NCI-H2107 (cell line): ENCODE measurements around the gene TUFM.
"Not testable (repeated sequence)": the region's sequence is repeated elsewhere in the genome, so short reads cannot be mapped to it uniquely, and the experiment has no call there.

ENCODE experiments used
- DNase-seq: peaks from one replicate; lab custom pipeline; 2025; lab: John Stamatoyannopoulos, UW

The TUFM gene

DNA sequence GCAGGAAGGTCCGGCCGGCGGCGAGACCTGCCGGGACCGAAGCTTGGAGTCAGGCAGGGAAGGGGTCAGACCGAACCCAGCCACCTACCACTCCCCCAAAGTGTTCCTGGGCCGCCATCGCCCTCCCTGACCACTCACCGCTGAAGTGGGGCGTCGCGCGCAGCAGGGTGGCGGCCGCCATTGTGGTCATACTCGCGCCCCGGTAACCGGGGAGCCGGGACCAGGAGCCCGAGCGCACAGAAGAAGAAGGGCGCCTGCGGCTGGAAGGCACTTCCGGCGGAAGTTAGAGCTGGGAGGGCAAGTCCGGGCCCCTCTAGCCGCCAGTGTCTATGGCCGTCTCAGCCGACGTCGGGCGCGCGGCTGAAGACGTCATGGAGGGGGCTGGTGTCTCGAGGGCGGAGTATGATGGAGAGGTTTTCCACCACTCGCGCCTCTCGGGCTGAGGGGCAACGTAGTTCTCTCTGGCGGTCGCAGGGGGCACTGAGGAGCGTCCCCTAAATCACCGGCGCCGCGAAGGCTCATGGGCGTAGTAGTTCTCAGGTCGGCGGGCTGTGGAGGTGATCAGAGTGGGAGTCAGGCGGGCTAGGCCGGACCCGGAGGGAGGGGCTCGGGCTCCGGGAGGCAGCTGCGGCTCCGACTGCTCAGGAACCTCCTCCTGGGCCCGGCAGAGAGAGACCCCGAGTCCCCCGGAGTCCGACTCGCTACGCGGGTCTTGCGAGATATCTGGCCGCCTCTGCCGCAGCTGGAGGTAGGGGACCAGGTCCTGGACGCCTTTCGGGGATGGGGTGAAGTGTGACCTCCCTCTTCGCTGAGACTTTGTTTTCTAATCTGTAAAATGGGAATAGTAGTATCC lies at the start of gene TUFM:
TSS of gene TUFM (minus strand) at position 269 of the 853 bp plus-strand sequence. CDS start at position 190, 79 bp downstream.
- DNase-seq, result peak; percentile 95

DNA sequence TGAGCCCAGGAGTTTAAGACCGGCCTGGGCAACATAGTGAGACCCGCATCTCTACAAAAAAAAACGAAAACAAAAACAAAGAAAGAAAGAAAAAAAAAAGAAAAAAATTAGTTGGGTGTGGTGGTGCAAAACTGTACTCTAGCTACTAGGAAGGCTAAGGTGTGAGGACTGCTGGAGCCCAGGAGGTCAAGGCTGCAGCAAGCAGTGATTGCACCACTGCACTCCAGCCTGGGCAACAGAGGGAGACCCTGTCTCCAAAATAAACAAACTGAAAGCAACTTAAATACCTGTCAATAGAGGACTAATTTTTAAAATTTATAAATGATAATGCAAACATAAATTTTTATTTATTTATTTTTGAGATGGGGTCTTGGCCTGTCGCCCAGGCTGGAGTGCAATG lies 49.5 kb upstream of the TUFM start:
- no peak for DNase-seq

DNA sequence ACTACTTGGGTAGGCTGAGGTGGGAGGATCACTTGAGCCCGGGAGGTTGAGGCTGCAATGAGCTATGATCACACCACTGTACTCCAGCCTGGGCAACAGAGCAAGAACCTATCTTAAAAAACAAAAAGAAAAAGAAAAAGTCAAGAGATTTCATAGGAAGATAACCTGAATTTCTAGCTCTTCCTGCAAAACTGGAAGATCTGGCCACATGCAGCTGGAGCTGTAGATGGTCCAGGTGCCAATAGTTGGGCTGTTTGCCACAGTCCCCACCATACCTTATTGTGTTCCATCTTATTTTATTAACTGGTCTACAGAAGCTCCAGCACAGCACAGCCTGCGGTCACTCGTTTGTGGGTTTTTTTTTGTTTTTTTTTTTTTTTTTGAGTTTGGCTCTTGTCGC lies 47.1 kb upstream of the TUFM start:
- DNase-seq, result no peak

DNA sequence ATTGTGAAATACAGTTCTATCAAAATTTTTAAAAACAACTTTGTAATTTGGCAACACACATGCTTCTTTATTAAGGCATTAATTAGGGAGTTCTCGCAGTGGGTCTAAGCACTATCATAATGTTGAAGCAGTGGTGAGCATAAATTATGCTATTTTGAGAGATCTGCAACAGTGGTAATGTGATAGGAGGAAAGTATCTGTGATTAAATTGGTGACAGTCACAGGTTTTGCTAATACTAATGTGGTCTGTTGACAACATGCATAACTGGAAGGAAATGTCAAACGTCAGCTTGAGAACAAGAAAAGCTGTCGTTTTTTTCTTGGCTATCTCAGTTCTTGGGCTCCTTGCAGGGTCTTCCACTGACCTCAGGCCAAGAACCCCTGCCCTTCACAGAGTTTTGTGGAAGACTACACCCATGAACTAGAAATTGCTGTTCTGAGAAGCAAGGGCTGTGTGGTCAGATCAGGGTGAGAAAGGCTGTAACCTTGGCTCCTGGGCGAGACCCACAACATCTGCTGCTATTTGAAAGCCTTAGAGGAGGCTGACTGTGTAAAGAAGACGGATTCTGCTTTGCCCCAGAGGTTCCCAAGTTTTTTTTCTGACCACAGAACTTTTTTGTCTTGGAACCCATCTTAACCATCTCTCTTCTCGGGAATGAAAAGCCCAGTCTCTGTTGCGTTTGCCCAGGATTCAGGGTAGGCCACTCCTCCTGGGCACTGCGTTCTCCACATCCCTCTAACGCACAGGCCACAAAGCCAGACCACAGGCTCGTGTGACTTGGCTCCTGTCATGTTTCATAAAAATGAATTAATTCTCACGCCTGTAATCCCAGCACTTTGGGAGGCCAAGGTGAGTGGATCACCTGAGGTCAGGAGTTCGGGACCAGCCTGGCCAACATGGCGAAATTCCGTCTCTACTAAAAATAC lies 46.1 kb upstream of the TUFM start:
- no peak for DNase-seq

DNA sequence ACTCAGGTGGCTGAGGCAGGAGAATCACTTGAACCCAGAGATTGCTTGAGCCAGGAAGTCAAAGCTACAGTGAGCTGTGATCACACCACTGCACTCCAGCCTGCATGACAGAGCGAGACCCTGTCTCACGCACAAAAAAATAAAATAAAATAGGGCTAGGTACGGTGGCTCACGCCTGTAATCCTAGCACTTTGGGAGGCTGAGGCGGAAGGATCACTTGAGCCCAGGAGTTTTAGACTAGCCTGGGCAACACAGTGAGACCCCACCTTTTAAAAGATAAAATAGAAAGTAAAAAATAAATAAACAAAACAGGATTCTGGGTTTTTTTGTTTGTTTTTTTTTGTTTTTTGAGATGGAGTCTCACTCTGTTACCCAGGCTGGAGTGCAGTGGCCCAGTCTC lies 44.2 kb upstream of the TUFM start:
- DNase-seq, result not testable (repeated sequence)

DNA sequence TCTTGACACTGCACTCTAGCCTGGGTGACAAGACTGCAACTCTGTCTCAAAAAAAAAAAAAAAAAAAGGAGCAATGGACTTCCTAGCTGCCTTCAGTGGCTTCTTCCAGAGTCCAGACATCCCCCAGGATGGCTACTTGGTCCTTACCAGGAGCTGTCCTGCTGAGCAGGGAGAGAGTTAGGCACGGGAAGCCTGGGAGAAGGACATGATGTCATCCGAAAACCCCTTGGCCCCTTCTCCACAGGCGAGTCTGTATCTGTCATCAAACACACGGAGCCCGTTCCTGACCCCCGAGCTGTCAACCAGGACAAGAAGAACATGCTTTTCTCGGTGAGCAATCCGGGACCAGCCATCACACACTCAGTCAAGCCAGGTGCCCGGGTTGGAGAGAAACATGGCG lies 40.8 kb upstream of the TUFM start:
- no peak for DNase-seq

DNA sequence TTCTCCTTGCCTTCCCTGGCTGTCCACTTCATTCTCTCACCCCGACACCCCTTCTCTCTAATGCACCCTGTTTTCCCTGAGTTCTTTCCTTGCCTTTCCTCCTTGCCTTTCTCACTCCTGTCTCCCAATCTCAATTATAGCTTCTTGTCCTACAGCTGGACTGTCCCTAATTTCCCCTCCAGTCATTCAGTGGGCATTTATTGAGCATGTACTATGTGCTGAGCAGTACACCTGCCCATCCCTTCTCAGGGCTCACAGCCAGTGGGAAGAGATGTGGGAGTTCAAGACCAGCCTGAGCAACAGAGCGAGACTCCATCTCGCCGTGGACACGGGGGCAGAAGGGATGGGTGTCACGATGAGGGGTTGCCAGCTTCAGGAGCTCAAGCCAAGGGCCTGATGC lies 37.9 kb upstream of the TUFM start:
- no peak for DNase-seq

DNA sequence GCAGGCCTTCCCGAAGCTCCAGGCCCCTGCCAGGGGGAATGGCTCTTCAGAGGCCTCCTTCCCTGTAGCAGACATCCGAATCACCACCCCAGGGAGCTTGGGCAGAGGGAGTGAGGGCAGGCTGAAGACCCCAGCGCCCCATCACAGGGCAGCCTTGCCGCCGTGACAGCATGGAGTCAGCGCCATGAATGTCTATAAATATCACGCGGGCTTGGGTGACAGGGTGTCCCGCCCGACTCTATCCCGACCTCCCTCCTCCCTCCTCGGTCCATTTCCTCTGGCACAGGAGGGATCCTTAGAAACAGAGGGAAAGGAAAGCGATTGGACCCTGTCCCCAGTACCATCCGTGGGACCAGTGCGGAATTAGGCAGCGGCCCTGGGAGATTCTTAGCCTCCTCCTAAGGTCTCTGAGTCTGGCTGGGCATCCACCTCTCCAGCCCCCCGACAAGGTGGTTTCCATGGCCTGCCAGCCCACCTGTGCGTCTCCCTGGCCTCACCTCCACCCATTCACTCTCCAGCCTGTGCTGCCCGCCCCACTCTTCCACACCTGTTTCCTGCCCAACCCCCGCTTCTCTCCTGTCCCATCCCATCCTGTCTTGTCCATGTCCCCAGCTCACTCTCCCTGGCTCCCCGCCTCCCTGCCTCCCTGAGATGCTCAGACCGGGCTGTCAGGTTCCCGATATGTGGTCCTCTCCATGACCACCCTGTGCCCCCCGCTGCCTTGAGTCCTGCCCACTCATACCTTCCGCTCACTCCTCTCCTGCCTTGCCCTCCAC lies 37.3 kb upstream of the TUFM start:
- DNase-seq, result no peak

DNA sequence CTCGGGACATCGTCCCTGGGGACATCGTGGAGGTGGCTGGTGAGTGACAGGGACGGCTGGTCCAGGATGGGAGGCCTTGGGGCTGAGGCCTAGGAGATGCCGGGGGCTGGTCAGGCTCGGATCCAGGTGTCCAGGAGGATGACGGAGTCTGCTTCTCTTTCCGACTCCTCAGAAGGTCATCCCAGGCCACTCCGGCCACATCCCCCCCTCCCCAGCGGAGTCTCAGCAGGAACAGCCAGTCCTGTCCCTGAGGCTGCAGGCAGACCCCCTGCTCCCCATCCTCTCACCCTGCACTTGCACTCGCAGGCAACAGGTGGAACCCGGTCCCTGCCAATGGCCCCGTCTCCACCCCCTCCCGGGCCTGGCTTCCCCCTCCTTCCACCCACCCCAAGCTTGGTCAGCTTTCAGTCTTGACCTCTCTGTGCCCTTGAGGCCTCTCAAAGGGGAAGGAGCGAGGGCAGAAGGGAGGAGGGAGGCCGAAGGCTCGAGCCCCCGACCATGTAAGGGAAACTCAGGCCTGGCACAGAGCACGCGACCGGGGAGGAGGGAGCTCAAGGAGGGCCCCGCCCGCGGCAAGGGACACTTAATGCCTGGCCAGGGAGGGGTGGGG lies 36.5 kb upstream of the TUFM start:
- no peak for DNase-seq

DNA sequence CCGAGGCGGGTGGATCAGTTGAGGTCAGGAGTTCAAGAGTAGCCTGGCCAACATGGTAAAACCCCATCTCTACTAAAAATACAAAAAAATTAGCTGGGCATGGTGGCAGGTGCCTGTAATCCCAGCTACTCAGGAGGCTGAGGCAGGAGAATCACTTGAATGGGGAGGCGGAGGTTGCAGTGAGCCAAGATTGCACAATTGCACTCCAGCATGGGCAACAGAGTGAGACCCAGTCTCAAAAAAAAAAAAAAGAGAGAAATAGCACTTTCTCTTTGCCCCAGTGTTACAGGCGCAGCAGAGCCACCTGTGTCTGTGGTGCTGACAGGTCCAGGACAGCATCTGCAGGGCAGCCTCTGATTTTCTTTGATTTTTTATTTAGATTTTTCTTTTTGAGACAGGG lies 35.4 kb upstream of the TUFM start:
- not testable (repeated sequence) for DNase-seq

DNA sequence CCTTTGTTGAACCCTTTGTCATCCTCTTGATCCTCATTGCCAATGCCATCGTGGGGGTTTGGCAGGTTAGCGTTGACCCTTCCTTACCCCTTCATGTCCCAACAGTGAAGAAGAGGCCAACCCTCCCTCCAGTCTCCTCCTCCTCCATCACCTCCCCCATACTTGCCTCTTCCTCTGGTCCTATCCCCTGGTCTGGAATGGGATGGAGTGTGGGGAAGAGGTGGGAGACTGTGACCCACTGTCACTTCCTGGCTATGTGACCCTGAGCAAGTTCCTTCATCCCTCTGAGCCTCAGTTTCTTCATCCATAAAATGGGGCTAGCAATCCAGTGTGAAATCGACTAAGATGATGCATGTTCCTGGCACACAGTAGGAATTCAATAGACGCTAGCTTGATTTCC lies 34.8 kb upstream of the TUFM start:
- DNase-seq, result no peak

DNA sequence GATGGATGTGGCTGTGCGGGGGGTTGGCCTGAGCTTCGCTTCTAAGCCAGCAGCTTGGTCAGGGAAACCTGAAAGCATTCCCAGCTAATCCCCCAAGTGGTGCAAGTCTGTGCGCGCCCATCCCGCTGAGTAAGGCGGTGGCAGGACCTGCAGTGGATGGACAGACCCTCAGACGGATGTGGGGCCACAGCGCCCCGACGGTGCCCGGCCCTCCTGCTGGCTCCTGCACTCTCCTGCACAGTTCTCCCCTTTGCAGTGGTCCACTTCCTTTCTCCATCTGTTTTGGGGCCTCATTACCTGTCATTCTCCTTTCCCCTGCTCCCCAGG lies 34.4 kb upstream of the TUFM start:
- DNase-seq, result no peak

DNA sequence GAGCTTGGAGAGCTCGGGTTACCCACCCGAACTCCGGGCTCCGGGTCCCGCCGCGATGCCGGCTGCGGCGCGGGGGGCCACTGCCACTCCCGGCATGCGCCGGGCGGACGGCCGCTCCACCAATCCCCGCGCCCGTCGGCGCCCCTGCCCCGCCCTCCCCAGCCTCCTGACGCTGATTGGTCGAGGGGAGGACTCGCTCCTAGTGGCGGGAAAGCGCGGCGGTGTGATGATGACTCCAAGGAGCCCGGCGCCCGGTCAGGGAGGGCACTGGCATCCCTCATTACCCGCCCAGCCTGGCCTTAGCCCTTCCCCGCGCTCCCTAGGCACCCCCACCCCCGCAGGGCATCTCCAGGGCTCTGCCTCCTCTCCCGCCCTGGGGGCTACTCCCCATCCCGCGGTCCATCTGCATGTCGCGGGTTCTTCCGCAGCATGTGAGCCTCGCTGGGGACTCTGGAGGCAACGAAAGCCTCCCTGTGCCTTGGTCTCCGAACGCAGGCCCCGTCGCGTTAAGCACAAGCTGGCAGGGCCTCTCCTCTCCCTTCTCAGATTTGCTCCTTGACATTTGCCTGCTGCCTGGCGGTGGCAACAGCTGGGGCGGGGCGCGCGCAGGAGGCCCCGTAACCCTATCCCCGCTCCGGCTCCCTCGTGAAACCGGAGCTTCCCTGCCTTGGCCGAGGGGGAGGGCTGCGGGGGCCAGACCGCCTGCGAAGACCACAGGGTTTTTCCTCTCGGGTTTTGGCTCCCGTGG lies 33.9 kb upstream of the TUFM start:
- peak; percentile 85 for DNase-seq

DNA sequence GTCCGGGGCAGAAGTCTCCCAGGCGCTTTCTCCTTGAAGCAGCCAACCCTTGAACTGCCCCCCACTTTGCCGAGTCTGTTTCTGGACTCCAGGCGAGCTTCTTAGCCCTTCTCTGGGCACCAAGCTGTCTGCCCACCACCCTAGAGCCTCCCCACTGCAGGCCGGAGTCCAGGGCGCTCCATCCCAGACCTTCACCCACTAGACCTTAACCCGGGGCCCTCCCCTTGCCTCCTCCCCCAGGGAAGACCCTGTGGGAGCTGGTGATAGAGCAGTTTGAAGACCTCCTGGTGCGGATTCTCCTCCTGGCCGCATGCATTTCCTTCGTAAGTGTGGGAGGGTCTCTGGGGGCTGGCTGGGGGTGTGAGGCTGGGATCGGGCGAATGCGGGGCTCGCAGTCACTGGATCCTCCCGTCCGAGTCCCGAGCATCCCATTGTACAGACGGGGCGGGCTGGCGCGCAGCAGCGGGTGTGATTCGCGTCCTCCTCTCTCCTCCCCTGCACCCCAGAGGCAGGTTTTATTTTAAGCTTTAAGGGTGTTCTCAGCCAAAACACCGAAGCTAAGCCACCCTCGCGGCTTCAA lies 33.2 kb upstream of the TUFM start:
- no peak for DNase-seq

DNA sequence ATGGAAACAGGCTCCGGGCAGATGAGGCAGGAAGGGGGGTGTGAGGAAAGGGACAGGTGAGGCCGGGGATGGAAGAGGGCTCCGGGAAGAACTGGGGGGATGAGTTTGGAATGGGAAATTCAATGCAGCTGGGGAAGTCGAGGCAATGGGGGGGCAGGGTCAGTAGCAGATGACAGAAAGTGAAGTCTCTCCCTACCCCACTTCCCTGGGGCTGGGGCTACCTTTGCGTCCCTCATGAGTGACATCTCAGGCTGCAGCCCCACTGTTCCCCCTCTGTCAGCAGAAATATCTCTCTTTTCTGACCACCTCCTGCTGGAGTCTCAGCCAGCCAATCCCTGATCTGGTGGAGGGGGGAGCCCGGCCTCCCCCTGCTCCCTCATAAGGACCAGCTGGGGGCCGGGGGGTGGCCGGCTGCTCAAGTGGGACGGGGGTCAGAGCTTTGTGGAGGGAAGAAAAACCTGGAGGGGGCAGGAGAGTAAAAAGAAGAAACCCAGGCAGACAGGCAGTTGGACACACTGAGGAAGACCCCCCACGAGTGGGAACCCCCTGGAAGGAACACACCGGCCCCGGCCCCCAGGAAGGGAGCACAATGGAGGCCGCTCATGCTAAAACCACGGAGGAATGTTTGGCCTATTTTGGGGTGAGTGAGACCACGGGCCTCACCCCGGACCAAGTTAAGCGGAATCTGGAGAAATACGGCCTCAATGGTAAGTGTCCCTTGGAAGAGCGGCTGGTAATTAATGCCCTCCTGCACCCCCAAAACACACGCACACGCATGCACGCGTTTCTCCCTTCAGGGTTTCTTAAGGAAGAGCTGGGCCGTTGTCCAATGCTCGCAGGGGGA lies 32.2 kb upstream of the TUFM start, which contains the start of gene ATP2A1:
TSS of gene ATP2A1 (plus strand) at position 406 of the 844 bp plus-strand sequence. CDS start at position 590, 184 bp downstream.
- DNase-seq, result no peak

DNA sequence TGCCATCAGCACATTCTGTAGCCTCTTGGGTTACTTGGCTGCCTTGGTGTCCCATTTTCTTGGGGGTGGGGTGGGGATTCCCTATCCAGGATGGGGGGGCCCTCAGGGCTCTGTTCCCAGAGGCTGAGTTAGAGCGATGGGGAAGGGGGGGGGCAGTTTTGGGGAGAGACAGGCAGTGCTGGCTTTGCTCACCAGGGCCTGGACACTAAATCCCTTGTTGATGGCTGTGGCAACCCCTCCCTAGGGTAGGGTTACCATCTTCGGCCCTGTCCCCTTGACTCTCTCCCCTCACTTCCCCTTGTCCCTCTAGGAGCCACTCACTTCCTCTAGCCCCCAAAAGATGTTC lies 31.5 kb upstream of the TUFM start:
- DNase-seq, result no peak

DNA sequence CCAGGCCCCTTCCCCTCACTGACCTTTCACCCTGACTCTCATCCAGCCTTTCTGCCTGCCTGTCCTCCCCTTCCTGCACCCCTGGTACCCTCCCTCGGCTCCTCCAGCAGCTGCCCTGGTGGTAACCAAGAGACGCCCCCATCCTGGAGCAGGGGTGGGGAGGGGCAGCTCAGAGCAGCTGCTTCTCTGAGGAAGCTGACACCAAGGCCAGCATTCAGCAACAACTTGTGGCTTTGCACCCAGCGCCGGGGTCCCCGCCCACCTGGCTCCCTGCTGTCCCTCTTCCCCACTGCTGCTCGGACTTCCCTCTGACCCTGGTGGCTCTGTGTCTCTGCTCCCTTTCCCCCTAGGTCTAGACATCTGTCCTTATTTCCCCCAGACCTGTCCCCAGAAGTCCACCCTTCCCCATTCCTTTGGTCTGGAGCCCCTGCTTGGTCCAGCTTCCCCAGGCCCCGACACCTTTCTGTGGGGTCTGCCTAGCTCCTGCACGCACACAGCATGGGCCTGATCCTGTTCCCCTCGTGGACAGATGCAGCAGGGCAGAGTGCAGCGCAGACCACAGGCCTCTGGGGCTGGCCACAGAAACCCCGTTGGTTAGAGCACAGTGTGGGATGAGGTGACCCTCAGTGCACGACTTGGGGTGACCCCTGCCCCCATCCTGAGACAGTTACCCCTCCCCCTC lies 31.0 kb upstream of the TUFM start:
- DNase-seq, result no peak

DNA sequence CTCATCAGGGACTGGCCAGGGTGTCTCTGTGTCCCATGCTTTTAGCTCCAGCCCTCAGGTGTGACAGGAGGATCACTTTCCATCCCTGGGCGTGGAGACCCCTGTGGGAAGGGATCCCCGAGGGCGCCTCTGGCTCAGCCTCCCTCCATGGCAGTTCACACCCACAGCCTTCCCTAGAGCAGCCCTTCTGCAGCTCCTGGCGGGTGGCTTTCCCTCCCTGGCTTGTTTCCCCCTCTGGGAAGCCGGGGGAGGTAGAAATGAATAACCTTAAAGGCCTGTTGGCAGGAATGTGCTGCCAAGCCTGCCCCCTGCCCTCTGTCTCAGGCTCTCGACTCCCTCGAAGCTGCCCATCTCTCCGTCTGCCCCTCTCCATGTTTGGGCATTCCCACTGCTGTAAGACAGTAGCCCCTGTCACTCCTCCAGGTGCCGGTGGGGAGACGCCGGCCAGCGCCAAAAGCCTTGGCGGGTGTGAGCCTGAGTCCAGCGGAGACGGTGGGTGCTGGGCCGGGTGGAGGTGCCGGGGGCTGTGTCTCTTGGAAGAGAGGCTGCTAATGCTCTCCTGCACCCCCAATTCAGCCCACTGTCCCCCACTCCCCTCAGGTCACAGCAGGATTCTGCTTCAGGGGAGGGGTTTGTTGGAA lies 30.0 kb upstream of the TUFM start:
- no peak for DNase-seq
